Fibroblast of skin of right biceps (primary cell): ENCODE results near the gene KLK14.

Experiments used
- DNase-seq: peaks from one replicate; pipeline ENCODE4 v3.0.0-alpha.2; 2013

The KLK14 gene

GRCh38 chr19:51031880-51032225 lies 50.8 kb downstream of the KLK14 start:
- no peak for DNase-seq

- DNase-seq = no peak
Measured at GRCh38 chr19:51031220-51031879, 51.3 kb downstream of the KLK14 start.

- DNase-seq = no peak
Measured at GRCh38 chr19:51030631-51031030, 52.1 kb downstream of the KLK14 start.

- DNase-seq = no peak
Measured at GRCh38 chr19:51029718-51030117, 53.0 kb downstream of the KLK14 start.
